ENCODE results near the gene SPTB.

Gene SPTB

DNA sequence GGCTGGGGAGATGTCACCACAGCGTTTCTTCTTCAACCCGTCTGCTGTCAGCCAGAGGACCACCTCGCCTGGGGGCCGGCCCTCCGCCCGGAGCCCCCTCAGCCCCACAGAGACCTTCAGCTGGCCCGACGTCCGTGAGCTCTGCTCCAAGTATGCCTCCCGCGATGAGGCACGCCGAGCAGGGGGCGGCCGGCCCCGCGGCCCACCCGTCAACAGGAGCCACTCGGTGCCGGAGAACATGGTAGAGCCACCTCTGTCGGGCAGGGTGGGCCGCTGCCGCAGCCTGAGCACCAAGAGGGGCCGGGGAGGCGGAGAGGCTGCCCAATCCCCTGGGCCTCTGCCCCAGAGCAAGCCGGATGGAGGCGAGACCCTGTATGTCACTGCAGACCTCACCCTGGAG, 136.6 kb downstream of the SPTB start:
- no peak for DNase-seq

DNA sequence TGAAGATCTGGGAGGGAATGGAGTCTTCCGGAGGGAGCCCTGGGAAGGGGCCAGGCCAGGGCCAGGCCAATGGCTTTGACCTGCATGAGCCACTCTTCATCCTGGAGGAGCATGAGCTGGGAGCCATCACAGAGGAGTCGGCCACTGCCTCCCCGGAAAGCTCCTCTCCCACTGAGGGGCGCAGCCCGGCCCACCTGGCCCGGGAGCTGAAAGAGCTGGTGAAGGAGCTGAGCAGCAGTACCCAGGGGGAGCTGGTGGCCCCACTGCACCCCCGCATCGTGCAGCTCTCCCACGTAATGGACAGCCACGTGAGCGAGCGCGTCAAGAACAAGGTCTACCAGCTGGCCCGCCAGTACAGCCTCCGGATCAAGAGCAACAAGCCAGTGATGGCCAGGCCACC, 137.7 kb downstream of the SPTB start:
- no peak for DNase-seq

DNA sequence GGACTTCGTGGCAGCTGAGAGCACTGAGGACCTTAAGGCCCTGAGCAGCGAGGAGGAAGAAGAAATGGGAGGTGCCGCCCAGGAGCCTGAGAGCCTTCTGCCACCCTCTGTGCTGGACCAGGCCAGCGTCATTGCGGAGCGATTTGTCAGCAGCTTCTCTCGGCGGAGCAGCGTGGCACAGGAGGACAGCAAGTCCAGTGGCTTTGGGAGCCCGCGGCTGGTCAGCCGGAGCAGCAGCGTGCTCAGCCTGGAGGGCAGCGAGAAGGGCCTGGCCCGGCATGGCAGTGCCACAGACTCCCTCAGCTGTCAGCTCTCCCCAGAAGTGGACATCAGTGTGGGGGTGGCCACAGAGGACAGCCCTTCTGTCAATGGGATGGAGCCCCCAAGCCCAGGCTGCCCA, 138.5 kb downstream of the SPTB start:
- DNase-seq = no peak

DNA sequence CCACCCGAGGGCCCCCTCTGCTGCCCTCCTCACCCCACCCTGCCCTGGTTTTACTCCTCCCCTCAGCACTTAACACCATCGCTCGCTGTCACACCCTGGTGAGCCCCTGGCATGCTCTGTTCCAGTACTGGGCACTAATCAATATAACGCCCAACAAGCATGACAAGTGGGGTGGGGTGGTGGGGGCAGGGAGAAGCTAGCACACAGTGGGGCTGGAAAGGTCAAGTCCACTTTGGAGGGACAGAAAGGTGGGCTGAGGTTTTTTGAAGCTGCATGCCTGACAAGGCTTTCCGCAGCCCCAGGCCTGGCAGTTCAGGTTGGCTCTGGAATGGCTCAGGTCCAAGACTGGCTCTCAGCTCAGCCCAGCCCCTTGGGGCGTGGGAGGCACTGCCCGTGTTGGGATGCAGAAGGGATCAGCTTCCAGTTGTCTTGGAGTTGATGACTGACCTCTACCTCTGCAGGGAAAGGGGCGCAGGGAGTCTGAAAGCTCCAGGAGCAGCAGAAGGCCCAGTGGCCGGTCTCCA, 141.4 kb downstream of the SPTB start:
- DNase-seq = no peak

DNA sequence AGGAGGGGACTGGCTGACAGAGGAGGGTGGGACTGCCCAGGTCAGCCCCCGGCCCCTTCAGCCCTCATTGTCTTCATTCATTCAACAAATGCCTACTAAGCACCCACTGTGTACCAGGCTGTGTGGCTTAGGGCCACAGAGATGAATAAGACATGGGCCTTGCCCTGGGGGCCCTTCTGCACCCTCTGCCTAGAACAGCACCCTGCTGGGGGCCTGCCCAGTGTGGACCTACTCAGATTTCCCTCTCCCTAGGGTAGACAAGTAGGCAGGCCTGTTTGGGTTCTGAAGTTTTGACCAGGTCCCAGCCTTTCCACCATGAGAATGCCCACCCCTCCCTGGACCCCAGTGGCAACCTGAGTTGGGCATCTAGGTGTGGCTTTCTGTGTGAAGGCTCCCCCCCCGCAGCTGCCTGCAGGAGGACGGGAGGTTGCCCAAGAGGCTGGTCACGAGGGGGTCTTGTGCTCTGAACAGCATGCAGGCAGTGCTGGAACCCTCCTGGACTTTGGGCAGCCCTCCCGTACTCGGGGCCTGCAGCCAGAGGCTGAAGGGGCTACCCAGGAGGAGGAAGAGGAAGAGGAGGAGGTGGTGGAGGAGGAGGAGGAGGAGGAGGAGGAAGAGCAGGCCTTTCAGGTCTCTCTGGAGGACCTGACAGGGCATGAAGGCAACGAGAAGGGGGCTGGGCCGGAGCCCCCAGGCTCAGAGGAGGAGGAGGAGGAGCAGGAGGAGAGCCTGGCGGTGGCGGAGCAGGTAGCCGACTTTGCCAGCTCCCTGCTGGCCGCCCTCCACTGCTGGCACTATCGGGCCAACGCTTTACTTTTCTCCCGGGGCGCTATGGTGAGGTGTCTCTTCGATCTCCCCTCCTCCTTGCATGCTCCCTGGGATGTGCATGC, 142.1 kb downstream of the SPTB start:
- DNase-seq = no peak

DNA sequence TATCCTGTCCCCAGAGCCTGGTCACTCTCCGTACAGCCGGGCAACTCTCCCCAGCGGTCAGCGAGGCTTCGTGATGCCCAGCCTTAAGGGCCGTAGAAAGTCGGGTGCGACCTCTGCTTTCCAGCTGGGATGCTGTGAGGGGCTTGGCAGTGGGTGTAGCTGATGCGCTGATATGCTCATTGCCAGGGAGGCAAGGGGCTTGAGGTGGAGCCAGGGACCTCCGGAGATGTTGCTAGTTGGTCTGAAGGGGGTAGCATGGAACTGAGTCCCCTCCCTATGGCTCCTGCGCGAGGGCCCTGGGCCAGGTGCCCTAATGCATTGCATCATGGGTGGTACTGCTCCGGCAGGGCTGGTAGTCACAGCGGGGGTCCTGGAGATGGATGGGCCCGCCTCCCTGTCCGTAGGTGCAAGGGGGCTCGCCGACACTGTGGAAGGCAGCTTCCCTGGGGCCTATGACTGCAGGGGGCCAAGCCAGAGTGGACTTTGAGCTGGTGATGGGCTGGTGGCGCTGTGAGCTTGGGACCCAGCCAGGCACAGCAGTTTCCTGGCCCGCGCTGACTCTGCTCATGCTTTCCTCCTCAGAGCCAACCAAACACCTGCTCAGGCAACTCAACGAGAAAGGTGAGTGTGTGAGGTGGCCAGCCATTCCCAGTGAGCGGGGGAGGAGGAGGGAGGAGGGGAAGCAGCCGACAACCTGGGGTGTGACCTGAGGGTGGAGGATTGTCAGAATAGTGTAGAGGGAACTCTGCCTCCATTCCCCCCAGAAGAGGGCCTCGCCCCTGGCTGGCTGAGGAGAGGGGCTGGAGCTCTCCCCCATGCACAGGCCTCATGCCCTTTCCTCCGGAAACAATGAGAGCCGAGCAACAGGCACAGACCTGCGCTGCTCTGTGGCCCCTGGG, 143.2 kb downstream of the SPTB start:
- no peak for DNase-seq

DNA sequence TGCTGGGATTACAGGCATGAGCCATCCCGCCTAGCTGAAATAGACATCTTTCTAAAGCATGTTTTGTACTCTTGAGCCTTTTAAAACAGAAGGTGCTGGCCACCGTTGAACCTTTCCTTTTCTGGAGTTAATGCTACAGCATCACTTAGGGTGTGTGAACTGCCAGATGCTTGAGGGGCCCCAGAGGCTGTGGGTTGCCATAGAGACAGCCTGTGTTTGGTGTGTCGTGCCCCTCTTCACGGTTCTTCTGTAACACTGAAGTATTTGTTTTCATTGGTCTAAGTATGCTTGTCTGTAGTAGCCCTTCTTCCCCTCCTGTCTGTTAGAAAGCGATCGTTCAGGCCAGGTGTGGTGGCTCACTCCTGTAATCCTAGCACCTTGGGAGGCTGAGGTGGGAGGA, 144.7 kb downstream of the SPTB start:
- DNase-seq = no peak

DNA sequence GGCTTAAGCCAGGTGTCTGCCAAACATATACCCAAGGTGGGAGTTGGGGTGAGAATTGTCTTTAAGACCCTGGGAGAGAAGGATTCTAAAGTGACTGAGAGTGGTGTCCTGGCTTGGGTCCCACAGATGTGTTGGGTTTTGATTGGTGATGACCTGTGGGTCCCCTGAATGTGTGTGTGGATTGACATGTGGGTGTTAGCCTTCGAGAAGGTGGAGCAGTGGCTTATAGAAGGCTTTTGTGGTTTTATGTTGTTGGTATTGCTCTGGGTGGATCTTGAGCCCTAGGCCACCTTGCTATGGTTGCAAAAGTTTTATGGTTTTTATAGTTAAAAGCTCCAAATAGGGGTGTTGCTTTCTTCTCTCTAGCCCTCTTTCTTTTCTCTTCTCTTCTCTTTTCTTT, 145.8 kb downstream of the SPTB start:
- DNase-seq = no peak

DNA sequence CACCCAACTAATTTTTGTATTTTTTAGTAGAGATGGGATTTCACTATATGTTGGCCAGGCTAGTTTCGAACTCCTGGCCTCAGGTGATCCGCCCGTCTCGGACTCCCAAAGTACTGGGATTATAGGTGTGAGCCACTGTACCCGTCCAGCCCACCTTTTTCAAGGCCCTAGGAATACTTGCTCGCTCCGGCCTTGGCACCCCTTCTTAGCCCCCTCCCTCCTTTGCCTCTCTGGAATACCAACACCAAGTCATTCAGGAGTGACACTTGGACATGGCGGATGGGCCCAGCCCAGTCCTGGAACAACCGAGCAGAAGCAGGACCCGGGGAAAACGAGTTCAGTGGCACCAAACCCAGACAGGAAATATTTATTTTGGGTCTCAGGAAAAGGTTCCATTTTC, 146.4 kb downstream of the SPTB start:
- DNase-seq = no peak

DNA sequence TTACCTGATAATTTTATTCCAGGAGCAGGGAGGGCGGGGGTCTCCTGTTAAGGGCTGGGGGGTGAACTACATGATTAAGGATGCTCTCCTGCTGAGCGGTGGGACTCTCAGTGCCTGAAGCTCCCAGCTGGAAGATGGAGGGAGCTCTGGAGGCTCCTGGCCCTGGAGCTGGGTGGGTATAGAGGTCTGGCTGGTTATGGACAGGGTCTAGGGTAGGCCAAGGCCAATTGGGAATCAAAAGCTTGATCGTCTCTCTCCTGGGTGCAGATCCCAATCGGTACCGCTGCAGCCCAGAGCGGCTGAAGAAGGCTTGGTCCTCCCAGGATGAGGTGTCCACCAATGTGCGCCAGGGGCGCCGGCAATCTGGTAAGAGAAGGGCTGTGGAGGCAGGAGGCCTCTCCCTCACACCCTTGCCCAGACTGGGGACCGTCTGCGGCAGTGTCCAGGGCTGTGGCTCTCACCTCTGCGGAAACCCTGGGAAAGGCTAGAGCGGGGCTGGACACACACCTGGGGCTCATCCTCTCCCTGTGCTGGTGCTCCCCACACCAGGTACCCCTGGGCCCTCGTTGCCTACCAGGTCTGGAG, 147.1 kb downstream of the SPTB start:
- no peak for DNase-seq

DNA sequence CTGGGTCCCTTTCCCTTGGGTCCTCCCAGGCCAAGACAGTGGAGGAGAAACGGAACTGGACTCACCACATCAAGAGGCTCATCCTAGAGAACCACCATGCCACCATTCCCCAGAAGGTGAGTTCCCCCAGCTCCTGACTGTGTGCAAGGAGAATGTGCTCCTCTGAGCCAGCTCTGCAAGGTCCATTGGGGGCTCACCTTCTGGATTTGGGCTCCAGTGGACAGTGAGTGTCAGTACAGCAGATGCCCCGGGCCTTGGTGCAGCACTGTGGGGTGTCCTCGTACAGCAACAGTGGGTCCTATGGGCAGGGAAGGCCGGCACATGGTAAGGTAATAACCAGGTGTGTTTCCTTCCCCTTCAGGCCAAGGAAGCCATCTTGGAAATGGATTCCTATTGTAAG, 147.6 kb downstream of the SPTB start:
- no peak for DNase-seq

DNA sequence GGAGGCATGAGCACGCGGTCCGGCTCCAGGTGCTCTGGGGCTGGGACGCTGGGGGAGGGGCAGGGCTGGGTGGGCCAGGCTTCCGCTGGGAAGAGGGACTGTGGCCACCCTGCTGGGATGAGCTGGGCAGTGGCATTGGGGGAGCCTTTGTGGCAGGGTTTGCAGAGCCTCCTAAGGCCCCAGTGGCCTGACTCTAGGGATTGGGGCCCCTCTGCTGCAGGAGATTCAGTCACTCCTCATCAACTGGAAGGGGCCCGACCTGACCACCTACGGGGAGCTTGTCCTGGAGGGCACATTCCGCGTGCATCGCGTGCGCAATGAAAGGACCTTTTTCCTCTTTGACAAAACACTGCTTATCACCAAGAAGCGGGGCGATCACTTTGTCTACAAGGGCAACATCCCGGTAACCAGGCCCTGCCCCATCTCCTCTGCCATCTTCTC, 148.5 kb downstream of the SPTB start:
- no peak for DNase-seq

DNA sequence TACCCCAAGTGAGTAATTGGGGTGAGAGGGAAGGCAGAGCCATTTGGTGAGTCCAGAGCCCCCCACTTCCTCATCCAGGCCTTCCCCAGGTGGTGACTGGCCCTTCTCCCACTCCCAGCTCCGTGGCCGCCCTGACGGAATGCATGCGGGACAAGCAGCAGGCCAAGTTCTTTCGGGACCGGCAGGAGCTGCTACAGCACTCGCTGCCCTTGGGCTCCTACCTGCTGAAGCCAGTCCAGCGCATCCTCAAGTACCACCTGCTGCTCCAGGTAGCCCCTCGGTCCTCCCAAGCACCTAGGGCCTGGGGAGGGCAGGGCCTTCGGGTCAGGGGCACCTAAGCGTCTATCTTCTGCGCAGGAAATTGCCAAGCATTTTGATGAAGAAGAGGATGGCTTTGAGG, 149.0 kb downstream of the SPTB start:
- DNase-seq = no peak

DNA sequence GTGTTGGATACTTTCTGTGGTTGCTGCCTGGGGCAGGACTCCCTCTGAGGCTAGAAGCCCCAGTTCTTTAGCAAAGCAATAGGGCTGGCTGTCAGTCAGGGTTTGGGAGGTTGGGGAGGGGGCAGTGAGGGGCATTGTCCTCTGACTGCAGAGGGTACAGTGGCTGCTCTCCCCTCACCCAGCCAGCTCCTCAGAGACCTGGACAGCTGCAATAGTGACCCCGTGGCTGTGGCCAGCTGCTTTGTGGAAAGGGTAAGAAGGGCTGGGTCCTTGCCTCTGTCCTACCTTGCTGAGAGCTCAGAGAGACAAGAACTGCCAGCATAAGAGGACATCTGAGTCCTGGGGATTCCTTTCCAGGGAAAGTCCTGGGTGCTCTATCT, 149.7 kb downstream of the SPTB start:
- no peak for DNase-seq

DNA sequence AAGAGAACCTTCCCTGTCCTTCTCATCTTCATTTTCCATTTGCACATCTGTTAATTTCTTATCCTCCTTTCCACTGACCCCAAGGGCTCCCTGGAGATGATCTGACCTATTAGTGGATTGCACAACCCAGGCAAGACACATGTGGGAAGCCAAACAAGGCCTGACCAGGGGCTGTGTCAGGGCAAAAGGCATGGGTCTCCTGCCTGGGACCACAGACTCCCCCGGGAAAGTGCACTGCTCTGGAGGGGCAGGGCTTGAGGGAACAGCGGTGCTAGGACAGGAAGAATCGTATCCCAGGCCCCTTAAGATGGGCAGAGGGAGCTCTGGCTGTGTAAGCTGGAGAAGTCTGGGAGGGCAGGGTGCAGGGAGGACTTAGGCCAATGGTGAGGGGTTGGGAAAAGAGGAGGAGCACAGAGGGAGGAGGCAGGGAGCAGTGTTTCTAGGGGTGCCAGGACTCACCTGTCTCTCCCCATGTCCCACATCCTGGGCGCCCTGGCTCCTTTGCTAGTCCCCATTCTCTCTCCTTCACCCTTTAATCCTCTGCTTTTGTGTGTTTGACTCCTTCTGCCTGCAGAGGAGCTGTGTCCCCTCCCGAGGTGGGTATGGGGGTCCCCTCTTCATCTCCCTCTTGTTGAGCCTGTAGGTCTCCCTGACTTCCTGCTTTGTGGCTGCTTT, 150.2 kb downstream of the SPTB start:
- no peak for DNase-seq

DNA sequence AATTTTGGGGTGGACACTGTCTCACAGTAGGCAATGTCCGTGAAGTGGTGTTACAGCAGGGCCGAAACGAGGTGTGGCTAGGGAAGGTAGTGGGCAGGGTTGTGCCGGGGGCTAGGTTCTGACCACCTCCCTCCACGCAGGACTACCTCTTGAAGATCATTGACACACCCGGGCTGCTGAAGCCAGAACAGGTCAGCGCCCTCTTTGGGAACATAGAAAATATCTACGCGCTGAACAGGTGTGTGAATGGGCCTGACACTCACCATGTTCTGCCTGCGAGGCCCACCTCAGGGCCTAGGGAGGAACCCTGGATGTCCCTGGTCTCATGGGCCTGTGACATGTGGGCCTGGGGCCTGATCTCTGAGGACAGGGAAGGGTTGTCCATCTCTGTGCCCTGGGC, 150.9 kb downstream of the SPTB start:
- no peak for DNase-seq

DNA sequence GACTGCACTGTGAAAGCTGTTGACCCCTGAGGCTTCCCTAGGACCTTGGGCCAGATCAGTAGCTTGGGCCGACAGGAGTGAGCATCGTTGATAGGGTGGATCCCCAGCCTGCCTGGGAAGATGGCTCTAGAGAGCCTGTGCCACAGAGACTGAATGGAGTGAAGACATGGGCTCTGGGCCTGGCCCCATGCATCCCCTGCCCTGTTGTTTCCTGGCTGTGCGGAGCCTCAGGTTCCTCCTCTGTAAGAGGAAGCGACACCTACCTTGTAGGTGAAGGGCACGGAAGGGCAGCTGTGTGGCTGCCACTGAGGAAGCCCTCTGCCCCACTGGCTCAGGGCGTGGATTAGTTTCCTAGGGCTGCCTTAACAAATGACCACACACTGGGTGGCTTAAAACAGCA, 151.6 kb downstream of the SPTB start:
- no peak for DNase-seq

DNA sequence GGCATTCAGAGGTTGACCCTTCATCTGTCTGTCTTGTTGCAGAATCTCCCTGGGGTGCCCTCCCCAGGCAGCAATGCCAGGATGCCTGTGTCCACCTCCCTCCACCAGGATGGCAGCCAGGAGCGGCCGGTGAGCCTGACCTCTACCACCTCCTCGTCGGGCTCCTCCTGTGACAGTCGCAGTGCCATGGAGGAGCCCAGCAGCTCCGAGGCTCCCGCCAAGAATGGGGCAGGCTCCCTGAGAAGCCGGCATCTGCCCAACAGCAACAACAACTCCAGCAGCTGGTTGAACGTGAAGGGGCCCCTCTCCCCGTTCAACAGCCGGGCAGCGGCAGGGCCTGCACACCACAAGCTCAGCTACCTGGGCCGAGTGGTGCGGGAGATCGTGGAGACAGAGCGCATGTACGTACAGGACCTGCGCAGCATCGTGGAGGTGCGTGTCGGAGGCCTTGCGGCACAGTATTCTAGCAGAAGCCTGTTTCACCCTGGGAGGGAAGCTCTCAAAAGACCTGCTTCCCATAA, 152.1 kb downstream of the SPTB start:
- DNase-seq = no peak

DNA sequence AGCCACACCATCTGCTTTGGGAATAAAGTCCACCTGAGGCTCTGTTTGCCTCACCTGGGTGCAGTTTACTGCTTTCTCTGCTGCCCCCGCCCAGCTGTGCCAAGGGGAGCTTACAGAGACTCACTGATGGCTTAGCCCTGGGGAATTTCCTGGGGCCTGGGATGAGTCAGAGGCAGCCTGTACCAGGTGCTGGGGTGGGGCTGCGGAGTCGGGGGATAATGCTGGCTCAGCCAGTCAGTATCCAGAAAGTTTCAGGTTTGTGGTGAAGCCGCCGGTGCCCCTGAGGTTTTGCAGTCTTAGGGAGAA, 153.2 kb downstream of the SPTB start:
- DNase-seq = no peak

DNA sequence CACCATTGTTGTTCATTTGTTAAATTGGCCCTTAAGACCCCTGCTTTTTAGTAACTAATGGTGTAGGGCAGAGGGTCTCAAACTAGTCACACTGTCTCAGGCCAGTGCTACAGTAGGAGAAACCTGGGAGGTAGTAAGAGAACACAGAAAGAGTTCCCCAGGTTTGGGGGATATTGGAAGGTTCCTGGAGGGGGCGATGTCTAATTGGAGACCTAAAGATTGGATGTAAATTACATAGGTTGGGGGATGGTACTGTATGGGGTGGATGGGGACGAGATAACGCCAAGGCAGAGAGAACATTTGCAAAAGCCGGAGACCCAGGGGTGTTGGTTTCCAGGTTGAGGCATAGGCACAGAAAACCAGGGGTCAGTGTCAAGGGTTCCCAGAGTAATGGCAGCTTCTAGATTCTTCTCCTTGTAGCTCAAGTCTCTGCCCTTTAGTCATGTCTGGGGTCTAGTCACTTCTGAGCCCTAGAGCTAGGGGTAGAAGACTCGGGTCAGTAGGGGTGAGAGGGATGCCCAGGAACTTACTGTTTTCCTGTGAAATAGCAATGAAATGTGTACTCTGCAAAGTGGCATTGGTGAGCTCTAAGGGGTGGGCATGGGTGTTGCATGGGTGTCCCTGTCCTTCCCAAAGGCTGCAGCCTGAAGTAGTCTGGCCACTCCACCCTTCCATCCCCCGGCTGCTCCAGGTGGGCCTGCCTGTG, 153.7 kb downstream of the SPTB start:
- DNase-seq = no peak

DNA sequence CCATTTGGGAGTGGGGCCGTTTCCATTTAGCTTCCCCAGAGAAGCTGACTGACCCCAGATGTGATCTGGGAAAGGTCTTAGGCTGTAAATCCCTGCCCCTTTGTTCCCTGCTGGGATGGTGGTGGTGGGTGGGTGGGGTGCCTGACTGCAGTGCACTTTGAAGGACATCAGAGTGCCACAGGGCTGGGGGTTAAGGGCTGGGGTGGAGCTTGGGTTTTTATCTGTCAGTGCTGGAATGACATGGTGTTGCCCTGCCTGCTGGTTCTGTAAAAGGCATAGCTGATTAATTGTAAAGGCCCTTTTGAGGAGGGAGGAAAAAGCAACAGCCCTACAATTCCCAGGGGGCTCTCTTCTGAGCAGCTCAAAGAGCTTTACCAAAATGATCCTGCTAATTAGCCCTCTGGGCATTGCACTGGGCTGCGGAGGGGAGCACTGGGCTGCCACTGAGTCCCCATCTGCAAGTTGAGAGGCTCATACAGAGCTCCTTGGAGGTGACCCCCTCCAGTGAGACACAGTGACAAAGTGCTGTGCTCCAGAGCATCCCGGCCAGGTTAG, 154.4 kb downstream of the SPTB start:
- no peak for DNase-seq

DNA sequence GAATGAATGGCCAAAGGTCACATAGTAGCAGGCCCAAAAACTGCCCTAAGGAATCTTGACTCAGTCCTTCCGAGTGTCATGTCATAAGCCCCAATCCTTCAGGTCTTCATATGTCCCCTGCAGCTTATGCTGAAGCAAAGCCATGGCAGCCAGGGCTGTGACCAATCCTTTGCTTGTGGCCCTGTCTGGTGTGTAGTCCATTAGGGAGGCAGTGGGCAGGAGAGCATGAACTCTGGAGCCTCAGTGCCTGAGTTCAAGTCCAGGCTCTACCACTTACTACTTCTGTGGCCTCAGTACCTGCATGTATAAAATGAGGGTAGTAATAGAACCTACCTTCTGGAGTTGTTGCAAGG, 155.2 kb downstream of the SPTB start:
- DNase-seq = no peak
